Measurements from ENCODE around the gene ANO2. TPM values are rescaled to one million over a fixed set of nuclear protein-coding genes. Genes with fewer than 3 reads are reported as not detected.
"Not testable (repeated sequence)": the region's sequence is repeated elsewhere in the genome, so short reads cannot be mapped to it uniquely, and the experiment has no call there.

Gene ANO2
- total RNA-seq, 1 experiment from 2014 or later = not detected

GRCh38 chr12:5689773-5690172, 255.3 kb downstream of the ANO2 start:
- Histone ChIP-seq H3K4me2 (ENCODE audit: low read depth, low read length, poor library complexity, severe bottlenecking) (no peak overlapping the region), H2AFZ (ENCODE audit: low read length) (no peak overlapping the region), H3K9ac (ENCODE audit: low read length) (no peak overlapping the region), H3K9me2 (replicated peaks; ENCODE audit: insufficient read depth, low read length) (no peaks in the 10 kb centered on the region), H3K9me3 (ENCODE audit: low read length) (no peaks in the 10 kb centered on the region), H3K4me3 (ENCODE audit: low read length) (no peak overlapping the region), H3K27ac (ENCODE audit: low read length) (no peak overlapping the region), H4K20me1 (ENCODE audit: insufficient read depth, low read depth, low read length) (no peaks in the 10 kb centered on the region), H3K36me3 (ENCODE audit: insufficient read depth, low read length) (no peaks in the 10 kb centered on the region), H3K79me2 (ENCODE audit: low read length) (no peaks in the 10 kb centered on the region), H3K27me3 (ENCODE audit: low read length) (no peaks in the 10 kb centered on the region), H3K4me1 (ENCODE audit: low read length) (no peaks in the 10 kb centered on the region)
- peak; percentile 45 for DNase-seq

- no peak overlapping the region for H3K27ac ChIP-seq (ENCODE audit: low read length)
- H3K27me3 ChIP-seq (ENCODE audit: low read length) = no peaks in the 10 kb centered on the region
- no peaks in the 10 kb centered on the region for H3K9me2 ChIP-seq (replicated peaks; ENCODE audit: insufficient read depth, low read length)
- H4K20me1 ChIP-seq (ENCODE audit: insufficient read depth, low read depth, low read length) = no peaks in the 10 kb centered on the region
- H3K4me3 ChIP-seq (ENCODE audit: low read length) = no peak overlapping the region
- no peak overlapping the region for H3K4me2 ChIP-seq (ENCODE audit: low read depth, low read length, poor library complexity, severe bottlenecking)
- no peak overlapping the region for H2AFZ ChIP-seq (ENCODE audit: low read length)
- no peak overlapping the region for H3K9ac ChIP-seq (ENCODE audit: low read length)
- H3K36me3 ChIP-seq (ENCODE audit: insufficient read depth, low read length) = no peaks in the 10 kb centered on the region
- no peaks in the 10 kb centered on the region for H3K79me2 ChIP-seq (ENCODE audit: low read length)
- DNase-seq = no peak
- no peaks in the 10 kb centered on the region for H3K4me1 ChIP-seq (ENCODE audit: low read length)
- H3K9me3 ChIP-seq (ENCODE audit: low read length) = no peaks in the 10 kb centered on the region
Observed at GRCh38 chr12:5688226-5688625, 256.8 kb downstream of the ANO2 start.

- no peaks in the 10 kb centered on the region for H3K27me3 ChIP-seq (ENCODE audit: low read length)
- no peaks in the 10 kb centered on the region for H3K9me3 ChIP-seq (ENCODE audit: low read length)
- no peaks in the 10 kb centered on the region for H3K79me2 ChIP-seq (ENCODE audit: low read length)
- H3K27ac ChIP-seq (ENCODE audit: low read length) = no peak overlapping the region
- H4K20me1 ChIP-seq (ENCODE audit: insufficient read depth, low read depth, low read length) = no peaks in the 10 kb centered on the region
- no peaks in the 10 kb centered on the region for H3K4me1 ChIP-seq (ENCODE audit: low read length)
- DNase-seq = no peak
- no peaks in the 10 kb centered on the region for H3K36me3 ChIP-seq (ENCODE audit: insufficient read depth, low read length)
- H3K4me3 ChIP-seq (ENCODE audit: low read length) = no peak overlapping the region
- no peak overlapping the region for H3K9ac ChIP-seq (ENCODE audit: low read length)
- H2AFZ ChIP-seq (ENCODE audit: low read length) = no peak overlapping the region
- H3K9me2 ChIP-seq (replicated peaks; ENCODE audit: insufficient read depth, low read length) = no peaks in the 10 kb centered on the region
- H3K4me2 ChIP-seq (ENCODE audit: low read depth, low read length, poor library complexity, severe bottlenecking) = no peak overlapping the region
Observed at GRCh38 chr12:5685935-5686334, 259.1 kb downstream of the ANO2 start.

- Histone ChIP-seq H3K27ac (ENCODE audit: low read length) (no peak overlapping the region), H3K36me3 (ENCODE audit: insufficient read depth, low read length) (no peaks in the 10 kb centered on the region), H3K4me1 (ENCODE audit: low read length) (no peaks in the 10 kb centered on the region), H3K9me3 (ENCODE audit: low read length) (no peaks in the 10 kb centered on the region), H3K9ac (ENCODE audit: low read length) (no peak overlapping the region), H3K9me2 (replicated peaks; ENCODE audit: insufficient read depth, low read length) (no peaks in the 10 kb centered on the region), H4K20me1 (ENCODE audit: insufficient read depth, low read depth, low read length) (no peaks in the 10 kb centered on the region), H3K27me3 (ENCODE audit: low read length) (no peaks in the 10 kb centered on the region), H2AFZ (ENCODE audit: low read length) (no peak overlapping the region), H3K4me2 (ENCODE audit: low read depth, low read length, poor library complexity, severe bottlenecking) (no peak overlapping the region), H3K4me3 (ENCODE audit: low read length) (no peak overlapping the region), H3K79me2 (ENCODE audit: low read length) (no peaks in the 10 kb centered on the region)
- DNase-seq = no peak
Observed at GRCh38 chr12:5684989-5685388, 260.1 kb downstream of the ANO2 start.

GRCh38 chr12:5682581-5682980, 262.5 kb downstream of the ANO2 start:
- no peak for DNase-seq
- no peaks in the 10 kb centered on the region for H3K4me1 ChIP-seq (ENCODE audit: low read length)
- H3K9me3 ChIP-seq (ENCODE audit: low read length) = no peaks in the 10 kb centered on the region
- no peak overlapping the region for H3K9ac ChIP-seq (ENCODE audit: low read length)
- H3K4me2 ChIP-seq (ENCODE audit: low read depth, low read length, poor library complexity, severe bottlenecking) = no peak overlapping the region
- H3K36me3 ChIP-seq (ENCODE audit: insufficient read depth, low read length) = no peaks in the 10 kb centered on the region
- no peaks in the 10 kb centered on the region for H3K9me2 ChIP-seq (replicated peaks; ENCODE audit: insufficient read depth, low read length)
- no peaks in the 10 kb centered on the region for H4K20me1 ChIP-seq (ENCODE audit: insufficient read depth, low read depth, low read length)
- no peak overlapping the region for H3K4me3 ChIP-seq (ENCODE audit: low read length)
- H3K79me2 ChIP-seq (ENCODE audit: low read length) = no peaks in the 10 kb centered on the region
- H3K27ac ChIP-seq (ENCODE audit: low read length) = no peak overlapping the region
- H3K27me3 ChIP-seq (ENCODE audit: low read length) = no peaks in the 10 kb centered on the region
- H2AFZ ChIP-seq (ENCODE audit: low read length) = no peak overlapping the region

GRCh38 chr12:5678176-5678575, 266.9 kb downstream of the ANO2 start:
- Histone ChIP-seq H3K4me2 (ENCODE audit: low read depth, low read length, poor library complexity, severe bottlenecking) (no peak overlapping the region), H3K9ac (ENCODE audit: low read length) (no peak overlapping the region), H2AFZ (ENCODE audit: low read length) (no peak overlapping the region), H4K20me1 (ENCODE audit: insufficient read depth, low read depth, low read length) (no peaks in the 10 kb centered on the region), H3K4me1 (ENCODE audit: low read length) (no peaks in the 10 kb centered on the region), H3K79me2 (ENCODE audit: low read length) (no peaks in the 10 kb centered on the region), H3K27ac (ENCODE audit: low read length) (no peak overlapping the region), H3K36me3 (ENCODE audit: insufficient read depth, low read length) (no peaks in the 10 kb centered on the region), H3K4me3 (ENCODE audit: low read length) (no peak overlapping the region), H3K9me2 (replicated peaks; ENCODE audit: insufficient read depth, low read length) (no peaks in the 10 kb centered on the region), H3K9me3 (ENCODE audit: low read length) (no peaks in the 10 kb centered on the region), H3K27me3 (ENCODE audit: low read length) (no peaks in the 10 kb centered on the region)
- no peak for DNase-seq

GRCh38 chr12:5669624-5670023, 275.4 kb downstream of the ANO2 start:
- not testable (repeated sequence) for DNase-seq; H3K4me2 ChIP-seq (ENCODE audit: low read depth, low read length, poor library complexity, severe bottlenecking); H3K9me3 ChIP-seq (ENCODE audit: low read length); H3K9me2 ChIP-seq (replicated peaks; ENCODE audit: insufficient read depth, low read length); H3K27me3 ChIP-seq (ENCODE audit: low read length); H4K20me1 ChIP-seq (ENCODE audit: insufficient read depth, low read depth, low read length); H3K79me2 ChIP-seq (ENCODE audit: low read length); H2AFZ ChIP-seq (ENCODE audit: low read length); H3K36me3 ChIP-seq (ENCODE audit: insufficient read depth, low read length); H3K9ac ChIP-seq (ENCODE audit: low read length); H3K4me3 ChIP-seq (ENCODE audit: low read length); H3K4me1 ChIP-seq (ENCODE audit: low read length); H3K27ac ChIP-seq (ENCODE audit: low read length)

GRCh38 chr12:5665615-5666014, 279.4 kb downstream of the ANO2 start:
- H3K27me3 ChIP-seq (ENCODE audit: low read length) = no peaks in the 10 kb centered on the region
- no peak overlapping the region for H2AFZ ChIP-seq (ENCODE audit: low read length)
- no peaks in the 10 kb centered on the region for H3K36me3 ChIP-seq (ENCODE audit: insufficient read depth, low read length)
- no peak overlapping the region for H3K9ac ChIP-seq (ENCODE audit: low read length)
- H3K9me3 ChIP-seq (ENCODE audit: low read length) = no peaks in the 10 kb centered on the region
- H3K9me2 ChIP-seq (replicated peaks; ENCODE audit: insufficient read depth, low read length) = no peaks in the 10 kb centered on the region
- no peaks in the 10 kb centered on the region for H4K20me1 ChIP-seq (ENCODE audit: insufficient read depth, low read depth, low read length)
- H3K27ac ChIP-seq (ENCODE audit: low read length) = no peak overlapping the region
- H3K4me2 ChIP-seq (ENCODE audit: low read depth, low read length, poor library complexity, severe bottlenecking) = no peak overlapping the region
- no peaks in the 10 kb centered on the region for H3K4me1 ChIP-seq (ENCODE audit: low read length)
- DNase-seq = no peak
- no peaks in the 10 kb centered on the region for H3K79me2 ChIP-seq (ENCODE audit: low read length)
- no peak overlapping the region for H3K4me3 ChIP-seq (ENCODE audit: low read length)

- H3K27ac ChIP-seq (ENCODE audit: low read length) = no peak overlapping the region
- no peaks in the 10 kb centered on the region for H3K4me1 ChIP-seq (ENCODE audit: low read length)
- H3K4me3 ChIP-seq (ENCODE audit: low read length) = no peak overlapping the region
- H4K20me1 ChIP-seq (ENCODE audit: insufficient read depth, low read depth, low read length) = no peaks in the 10 kb centered on the region
- no peak overlapping the region for H2AFZ ChIP-seq (ENCODE audit: low read length)
- no peaks in the 10 kb centered on the region for H3K79me2 ChIP-seq (ENCODE audit: low read length)
- no peaks in the 10 kb centered on the region for H3K27me3 ChIP-seq (ENCODE audit: low read length)
- no peaks in the 10 kb centered on the region for H3K9me3 ChIP-seq (ENCODE audit: low read length)
- no peak overlapping the region for H3K4me2 ChIP-seq (ENCODE audit: low read depth, low read length, poor library complexity, severe bottlenecking)
- H3K9me2 ChIP-seq (replicated peaks; ENCODE audit: insufficient read depth, low read length) = no peaks in the 10 kb centered on the region
- H3K9ac ChIP-seq (ENCODE audit: low read length) = no peak overlapping the region
- no peaks in the 10 kb centered on the region for H3K36me3 ChIP-seq (ENCODE audit: insufficient read depth, low read length)
- no peak for DNase-seq
Observed at GRCh38 chr12:5661811-5662210, 283.2 kb downstream of the ANO2 start.
